GM23338 (cell line): Measurements from ENCODE around the gene CDH4. TPM values are rescaled to one million over a fixed set of nuclear protein-coding genes. Genes with fewer than 3 reads are reported as not detected.

ENCODE experiments used
- ATAC-seq: fragments of 200-7000 bp; cut with Tn5 transposase; 3 replicates; pipeline ENCODE4 v1.9.1; 2020
- DNase-seq: peaks from one replicate; pipeline ENCODE4 v3.0.0-alpha.2; 2015; ENCODE audit warnings: low spot score
- H2AFZ ChIP-seq: fragments of 200-600 bp; sonication (generic); 2 replicates; pipeline ENCODE4 v1.8.0; 2016; ENCODE audit warnings: antibody characterized with exemption, mild to moderate bottlenecking, moderate library complexity
- H3F3A ChIP-seq: fragments of 200-600 bp; sonication (generic); replicated peaks from 2 replicates; pipeline ENCODE4 v1.8.0; 2017; ENCODE audit warnings: antibody characterized with exemption, mixed run types, low read depth
- H3K27ac ChIP-seq: fragments of 200-600 bp; sonication (generic); 2 replicates; pipeline ENCODE4 v1.6.1; 2016; ENCODE audit warnings: low read depth
- H3K27me3 ChIP-seq: fragments of 200-600 bp; sonication (generic); 2 replicates; pipeline ENCODE4 v1.8.0; 2016; ENCODE audit warnings: mild to moderate bottlenecking, mixed run types, moderate library complexity; ENCODE audit not compliant: insufficient read depth
- H3K36me3 ChIP-seq: fragments of 200-600 bp; sonication (generic); 2 replicates; pipeline ENCODE4 v1.8.0; 2016; ENCODE audit warnings: mild to moderate bottlenecking; ENCODE audit not compliant: insufficient read depth
- H3K4me1 ChIP-seq: fragments of 200-600 bp; sonication (generic); 2 replicates; pipeline ENCODE4 v1.8.0; 2016; ENCODE audit warnings: mild to moderate bottlenecking, moderate library complexity; ENCODE audit not compliant: insufficient read depth
- H3K4me2 ChIP-seq: fragments of 200-600 bp; sonication (generic); 2 replicates; pipeline ENCODE4 v1.7.1; 2017; ENCODE audit warnings: mixed run types
- H3K4me3 ChIP-seq: fragments of 200-600 bp; sonication (generic); 2 replicates; pipeline ENCODE4 v1.6.1; 2016; ENCODE audit warnings: mixed run types
- H3K79me2 ChIP-seq: fragments of 200-600 bp; sonication (generic); replicated peaks from 2 replicates; pipeline ENCODE4 v1.8.0; 2017; ENCODE audit warnings: mild to moderate bottlenecking; ENCODE audit not compliant: insufficient read depth
- H3K9me2 ChIP-seq: fragments of 200-600 bp; sonication (generic); 2 replicates; pipeline ENCODE4 v1.8.0; 2017; ENCODE audit not compliant: insufficient read depth
- H4K20me1 ChIP-seq: fragments of 200-600 bp; sonication (generic); replicated peaks from 2 replicates; pipeline ENCODE4 v1.8.0; 2017; ENCODE audit warnings: mild to moderate bottlenecking; ENCODE audit not compliant: insufficient read depth
- H3K27ac Mint-ChIP-seq: 2 replicates; pipeline ENCODE4 v1.8.0; 2020; ENCODE audit warnings: inconsistent platforms, mild to moderate bottlenecking, moderate library complexity, mixed read lengths
- H3K27me3 Mint-ChIP-seq: 3 replicates; pipeline ENCODE4 v1.8.0; 2022; ENCODE audit warnings: low read depth, mild to moderate bottlenecking, moderate library complexity, mixed read lengths, inconsistent platforms; ENCODE audit not compliant: insufficient read depth, poor library complexity
- H3K36me3 Mint-ChIP-seq: 3 replicates; pipeline ENCODE4 v1.8.0; 2021; ENCODE audit warnings: low read depth, mild to moderate bottlenecking, inconsistent platforms, moderate library complexity, mixed read lengths
- H3K4me1 Mint-ChIP-seq: 3 replicates; pipeline ENCODE4 v1.8.0; 2020; ENCODE audit warnings: mild to moderate bottlenecking, inconsistent platforms, mixed read lengths
- H3K4me3 Mint-ChIP-seq: 3 replicates; pipeline ENCODE4 v1.8.0; 2021; ENCODE audit warnings: moderate library complexity, mild to moderate bottlenecking, inconsistent platforms, mixed read lengths
- H3K9me3 Mint-ChIP-seq: 3 replicates; pipeline ENCODE4 v1.8.0; 2020; ENCODE audit warnings: moderate library complexity, mild to moderate bottlenecking, inconsistent platforms, mixed read lengths
- CREB1 ChIP-seq: fragments of 250-450 bp; sonication (Bioruptor Pico); IDR thresholded peaks from 2 replicates; pipeline ENCODE4 v1.5.0; 2020; ENCODE audit warnings: low read depth, mild to moderate bottlenecking, moderate library complexity
- CTCF ChIP-seq, 2 experiments: fragments of 200-600 bp in 1 of 2; sonication (generic) in 1 of 2; conservative IDR thresholded peaks; 2 replicates each; pipeline versions ENCODE4 v1.5.1 to v1.6.1; 2016 to 2017; ENCODE audit warnings: antibody characterized with exemption in 2 of 2, low read depth in 2 of 2, mild to moderate bottlenecking in 2 of 2, moderate library complexity in 1 of 2
- EZH2 ChIP-seq: fragments of 200-600 bp; sonication (generic); IDR thresholded peaks from one replicate; pipeline ENCODE4 v1.8.0; 2017; ENCODE audit warnings: antibody characterized with exemption, mild to moderate bottlenecking, low read depth; ENCODE audit not compliant: unreplicated experiment
- EZH2phosphoT487 ChIP-seq: fragments of 200-600 bp; sonication (generic); IDR thresholded peaks from one replicate; pipeline ENCODE4 v1.8.1; 2018; ENCODE audit warnings: antibody characterized with exemption; ENCODE audit not compliant: unreplicated experiment
- JUNB ChIP-seq: IDR thresholded peaks from one replicate; pipeline ENCODE4 v1.6.1; 2016; ENCODE audit warnings: antibody characterized with exemption; ENCODE audit not compliant: unreplicated experiment
- POLR2AphosphoS5 ChIP-seq: IDR thresholded peaks from 2 replicates; pipeline ENCODE4 v1.6.1; 2016; ENCODE audit warnings: antibody characterized with exemption, low read depth
- REST ChIP-seq: IDR thresholded peaks from one replicate; pipeline ENCODE4 v1.6.1; 2018; ENCODE audit warnings: antibody characterized with exemption; ENCODE audit not compliant: unreplicated experiment
- STAT1 ChIP-seq: IDR thresholded peaks from one replicate; pipeline ENCODE4 v1.6.1; 2016; ENCODE audit warnings: antibody characterized with exemption; ENCODE audit not compliant: unreplicated experiment
- polyA plus RNA-seq: library from polyadenylated mRNA; unstranded; fragments of >200 nt; fragmentation: Nextera tagmentation; extraction: Ambion mirVana; gene quantifications from 2 replicates; pipeline ENCODE4 v1.2.1, GENCODE V29; 2016
- total RNA-seq: library from RNA; depleted of rRNA; stranded (reverse); fragments of >200 nt; shearing (Covaris generic); gene quantifications from 2 replicates; pipeline ENCODE4 v1.2.3, GENCODE V29; 2014
- TF ChIP-seq, protein P1 (sequence below): IDR thresholded peaks from 2 replicates; pipeline ENCODE4 v1.6.1; 2016; ENCODE audit warnings: antibody characterized with exemption

CDH4 gene
- total and polyA plus RNA-seq, 2 experiments from 2014 or later = 1.2 to 4.2 TPM

- Histone ChIP-seq H3K36me3 (no peaks in the 10 kb centered on the region), H3K4me3 (no peak overlapping the region), H3K9me2 (no peaks in the 10 kb centered on the region), H3K27me3 (no peaks in the 10 kb centered on the region), H3K4me1 (no peaks in the 10 kb centered on the region), H4K20me1 (0 out of 2 replicates have a peak, but pooled peaks cover 4% of the 10 kb centered on the region), H3K27ac (no peak overlapping the region), H3F3A (no peaks in the 10 kb centered on the region), H2AFZ (no peak overlapping the region), H3K79me2 (no peaks in the 10 kb centered on the region), H3K4me2 (no peak overlapping the region)
- no peaks in the 10 kb centered on the region for H3K4me1 Mint-ChIP-seq
- peaks cover 13% of the 10 kb centered on the region for H3K9me3 Mint-ChIP-seq
- ATAC-seq (no peak), DNase-seq (no peak)
- H3K27me3 Mint-ChIP-seq = peaks cover 18% of the 10 kb centered on the region
- TF ChIP-seq JUNB (no peak), POLR2AphosphoS5 (no peak), CREB1 (CRISPR knock-in tag) (no peak), STAT1 (no peak), EZH2 (no peak), CTCF (conservative IDR thresholded peaks at IDR 0.05; ENCODE audit: low read depth in 2 of 2) (no peak), EZH2phosphoT487 (no peak)
- peaks cover 3% of the 10 kb centered on the region; the same call in 1 of the 3 replicates for H3K36me3 Mint-ChIP-seq
- H3K4me3 Mint-ChIP-seq = no peak overlapping the region
- H3K27ac Mint-ChIP-seq = no peak overlapping the region
Measured at GRCh38 chr20:61603715-61604114, 351.7 kb downstream of the CDH4 start.

- Histone ChIP-seq H3K36me3 (no peaks in the 10 kb centered on the region), H3K79me2 (no peaks in the 10 kb centered on the region), H3K27ac (no peak overlapping the region), H3K4me2 (no peak overlapping the region), H2AFZ (no peak overlapping the region), H4K20me1 (0 out of 2 replicates have a peak, but pooled peaks cover 4% of the 10 kb centered on the region), H3K9me2 (no peaks in the 10 kb centered on the region), H3K27me3 (no peaks in the 10 kb centered on the region), H3K4me3 (no peak overlapping the region), H3K4me1 (no peaks in the 10 kb centered on the region), H3F3A (no peaks in the 10 kb centered on the region)
- Mint-ChIP-seq H3K27me3 (peaks cover 19% of the 10 kb centered on the region), H3K4me3 (no peak overlapping the region), H3K9me3 (peaks cover 13% of the 10 kb centered on the region), H3K4me1 (no peaks in the 10 kb centered on the region), H3K27ac (no peak overlapping the region), H3K36me3 (peaks cover 3% of the 10 kb centered on the region; the same call in 1 of the 3 replicates)
- ATAC-seq (no peak), DNase-seq (no peak)
- TF ChIP-seq, protein P1, sequence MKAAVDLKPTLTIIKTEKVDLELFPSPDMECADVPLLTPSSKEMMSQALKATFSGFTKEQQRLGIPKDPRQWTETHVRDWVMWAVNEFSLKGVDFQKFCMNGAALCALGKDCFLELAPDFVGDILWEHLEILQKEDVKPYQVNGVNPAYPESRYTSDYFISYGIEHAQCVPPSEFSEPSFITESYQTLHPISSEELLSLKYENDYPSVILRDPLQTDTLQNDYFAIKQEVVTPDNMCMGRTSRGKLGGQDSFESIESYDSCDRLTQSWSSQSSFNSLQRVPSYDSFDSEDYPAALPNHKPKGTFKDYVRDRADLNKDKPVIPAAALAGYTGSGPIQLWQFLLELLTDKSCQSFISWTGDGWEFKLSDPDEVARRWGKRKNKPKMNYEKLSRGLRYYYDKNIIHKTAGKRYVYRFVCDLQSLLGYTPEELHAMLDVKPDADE = no peak
Measured at GRCh38 chr20:61604549-61604948, 352.5 kb downstream of the CDH4 start.

DNA sequence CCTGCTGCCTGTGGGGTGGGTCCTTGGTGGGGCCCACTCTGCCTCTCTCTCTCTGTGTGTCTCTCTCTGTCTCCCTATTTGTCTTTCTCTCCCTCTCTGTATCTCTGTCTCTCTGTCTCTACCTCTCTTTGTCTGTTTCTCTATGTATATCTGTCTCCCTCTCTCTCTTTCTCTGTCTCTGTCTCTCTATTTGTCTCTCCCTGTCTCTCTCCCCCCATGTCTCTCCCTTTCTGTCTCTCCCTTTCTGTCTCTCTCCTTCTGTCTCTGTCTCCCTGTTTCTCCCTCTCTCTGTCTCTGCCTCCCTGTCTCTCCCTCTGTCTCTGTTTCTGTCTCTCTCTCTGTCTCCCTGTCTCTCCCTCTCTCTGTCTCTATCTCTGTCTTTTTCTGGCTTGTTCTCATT lies 353.2 kb downstream of the CDH4 start:
- Mint-ChIP-seq H3K9me3 (peaks cover 13% of the 10 kb centered on the region), H3K4me1 (no peaks in the 10 kb centered on the region), H3K4me3 (no peak overlapping the region), H3K27ac (no peak overlapping the region), H3K27me3 (peaks cover 15% of the 10 kb centered on the region), H3K36me3 (peaks cover 3% of the 10 kb centered on the region; the same call in 1 of the 3 replicates)
- Histone ChIP-seq H3K4me2 (no peak overlapping the region), H3K4me1 (no peaks in the 10 kb centered on the region), H4K20me1 (0 out of 2 replicates have a peak, but pooled peaks cover 4% of the 10 kb centered on the region), H3K27ac (no peak overlapping the region), H3K79me2 (no peaks in the 10 kb centered on the region), H3K27me3 (no peaks in the 10 kb centered on the region), H3F3A (no peaks in the 10 kb centered on the region), H3K36me3 (no peaks in the 10 kb centered on the region), H3K4me3 (no peak overlapping the region), H2AFZ (no peak overlapping the region), H3K9me2 (no peaks in the 10 kb centered on the region)
- no peak for DNase-seq
- ATAC-seq = no peak
- TF ChIP-seq, protein P1 = no peak
- TF ChIP-seq CTCF (conservative IDR thresholded peaks at IDR 0.05; ENCODE audit: low read depth in 2 of 2) (no peak), EZH2 (no peak), REST (no peak)
